Thymus (tissue), 11 donors: Measurements from ENCODE around the gene MOV10L1. TPM values are rescaled to one million over a fixed set of nuclear protein-coding genes. Genes with fewer than 3 reads are reported as not detected.

Experiments used
- DNase-seq, 9 donors: peaks; one replicate each; pipeline ENCODE4 v3.0.0-alpha.2; 2013; ENCODE audit warnings: low spot score in 9 of 9, low read depth in 6 of 9, missing footprints in 1 of 9
- H3K27ac ChIP-seq, 2 donors: one replicate each; pipeline ENCODE4 v1.5.1; 2013; ENCODE audit warnings: control low read depth in 1 of 2, low read depth in 1 of 2, low read length in 1 of 2, mild to moderate bottlenecking in 1 of 2, moderate library complexity in 1 of 2
- H3K27me3 ChIP-seq, 2 donors: one replicate each; pipeline ENCODE4 v1.5.1; 2013; ENCODE audit warnings: low read length in 1 of 2; ENCODE audit not compliant: control insufficient read depth in 2 of 2, insufficient read depth in 1 of 2
- H3K36me3 ChIP-seq, 2 donors: one replicate each; pipeline ENCODE4 v1.5.1; 2013; ENCODE audit warnings: low read length in 1 of 2, mild to moderate bottlenecking in 1 of 2, moderate library complexity in 1 of 2; ENCODE audit not compliant: control insufficient read depth in 2 of 2, insufficient read depth in 2 of 2
- H3K4me1 ChIP-seq, 2 donors: one replicate each; pipeline ENCODE4 v1.5.1; 2013; ENCODE audit warnings: low read length in 2 of 2; ENCODE audit not compliant: control insufficient read depth in 2 of 2, insufficient read depth in 2 of 2
- H3K4me3 ChIP-seq, 2 donors: one replicate each; pipeline ENCODE4 v1.5.1; 2013; ENCODE audit warnings: low read length in 2 of 2, control low read depth in 1 of 2, mild to moderate bottlenecking in 1 of 2
- H3K9me3 ChIP-seq, 2 donors: one replicate each; pipeline ENCODE4 v1.5.1; 2013; ENCODE audit warnings: low read length in 1 of 2, mild to moderate bottlenecking in 1 of 2; ENCODE audit not compliant: control insufficient read depth in 2 of 2, insufficient read depth in 1 of 2
- WGBS: extraction: QIAGEN DNeasy Blood & Tissue Kit; methylation state at CpG from one replicate; pipeline ENCODE4 v1.1.7; 2013; 5-methylcytosine and 5-hydroxymethylcytosine counted together
- polyA plus RNA-seq: library from polyadenylated mRNA; stranded (reverse); fragments of 200-250 nt; gene quantifications from one replicate; pipeline ENCODE4 v1.2.3, GENCODE V29; 2013
- total RNA-seq: library from RNA; stranded (reverse); fragments of 120-200 nt; gene quantifications from one replicate; pipeline ENCODE4 v1.2.4, GENCODE V29; 2013
- donor health status: healthy.

MOV10L1 gene
- total and polyA plus RNA-seq, 2 donors, result 0.14 to 0.32 TPM

- DNase-seq, result no peak
- H3K27ac ChIP-seq, result no peak overlapping the region
Observed at GRCh38 chr22:50169181-50169759, 79.5 kb downstream of the MOV10L1 start.

GRCh38 chr22:50169774-50170341 is 80.1 kb downstream of the MOV10L1 start:
- no peaks in the 10 kb centered on the region for H3K9me3 ChIP-seq
- peak overlapping the region in 1 of 2 donors; percentile 51 for H3K4me3 ChIP-seq
- H3K4me1 ChIP-seq, result peaks cover 0 to 11% of the 10 kb centered on the region in 2 donors
- no peak overlapping the region for H3K27ac ChIP-seq
- 1% methylated on average over 70 of the region's 70 CpGs for WGBS
- H3K36me3 ChIP-seq, result no peaks in the 10 kb centered on the region
- H3K27me3 ChIP-seq, result peaks cover 35 to 72% of the 10 kb centered on the region in 2 donors
- no peak for DNase-seq

More at GRCh38 chr22:50169181-50169759, 79.5 kb downstream of the MOV10L1 start:
- H3K9me3 ChIP-seq, result no peaks in the 10 kb centered on the region
- no peaks in the 10 kb centered on the region for H3K36me3 ChIP-seq
- peaks cover 35 to 68% of the 10 kb centered on the region in 2 donors for H3K27me3 ChIP-seq
- peaks cover 0 to 11% of the 10 kb centered on the region in 2 donors for H3K4me1 ChIP-seq
- H3K4me3 ChIP-seq, result peak overlapping the region in 1 of 2 donors; percentile 51
- WGBS, result 20% methylated on average over 36 of the region's 36 CpGs

- Histone ChIP-seq H3K27ac (no peak within 1 kb of the TSS), H3K9me3 (no peaks in the 10 kb centered on the region), H3K36me3 (no peaks in the 10 kb centered on the region), H3K4me3 (peak within 1 kb of the TSS in 1 of 2 donors; percentile 51), H3K27me3 (peaks cover 35 to 72% of the 10 kb centered on the region in 2 donors), H3K4me1 (peaks cover 0 to 11% of the 10 kb centered on the region in 2 donors)
- 25% methylated on average over 101 of the region's 105 CpGs for WGBS
- DNase-seq, result no peak
Observed at GRCh38 chr22:50170453-50171318, 80.9 kb downstream of the MOV10L1 start, which contains the start of gene PANX2. PANX2 (plus strand) TSS chr22:50170731; CDS start chr22:50170731, 0 bp downstream.

- no peaks in the 10 kb centered on the region for H3K36me3 ChIP-seq
- no peak overlapping the region for H3K27ac ChIP-seq
- 96% methylated on average over 15 of the region's 15 CpGs for WGBS
- no peak for DNase-seq
- H3K4me1 ChIP-seq, result peaks cover 0 to 11% of the 10 kb centered on the region in 2 donors
- peaks cover 35 to 76% of the 10 kb centered on the region in 2 donors for H3K27me3 ChIP-seq
- H3K9me3 ChIP-seq, result no peaks in the 10 kb centered on the region
- H3K4me3 ChIP-seq, result no peak overlapping the region
Observed at GRCh38 chr22:50171319-50171964, 81.6 kb downstream of the MOV10L1 start.

GRCh38 chr22:50171965-50172421 is 82.2 kb downstream of the MOV10L1 start:
- DNase-seq, result no peak
- no peaks in the 10 kb centered on the region for H3K36me3 ChIP-seq
- peaks cover 0 to 11% of the 10 kb centered on the region in 2 donors for H3K4me1 ChIP-seq
- 86% methylated on average over 13 of the region's 13 CpGs for WGBS
- no peak overlapping the region for H3K4me3 ChIP-seq
- peaks cover 35 to 81% of the 10 kb centered on the region in 2 donors for H3K27me3 ChIP-seq
- H3K9me3 ChIP-seq, result no peaks in the 10 kb centered on the region
- no peak overlapping the region for H3K27ac ChIP-seq

- H3K4me1 ChIP-seq, result peaks cover 0 to 11% of the 10 kb centered on the region in 2 donors
- WGBS, result 24% methylated on average over 26 of the region's 26 CpGs
- DNase-seq, result peak in 1 of 9 donors; percentile 60
- no peak overlapping the region for H3K4me3 ChIP-seq
- H3K27ac ChIP-seq, result peak overlapping the region in 1 of 2 donors; percentile 36
- H3K36me3 ChIP-seq, result no peaks in the 10 kb centered on the region
- peaks cover 34 to 80% of the 10 kb centered on the region in 2 donors for H3K27me3 ChIP-seq
- no peaks in the 10 kb centered on the region for H3K9me3 ChIP-seq
Observed at GRCh38 chr22:50173311-50173982, 83.6 kb downstream of the MOV10L1 start.

- Histone ChIP-seq H3K27ac (no peak overlapping the region), H3K4me3 (no peak overlapping the region), H3K36me3 (no peaks in the 10 kb centered on the region), H3K27me3 (peaks cover 37 to 80% of the 10 kb centered on the region in 2 donors), H3K9me3 (no peaks in the 10 kb centered on the region), H3K4me1 (peaks cover 0 to 11% of the 10 kb centered on the region in 2 donors)
- WGBS, result 97% methylated on average over 6 of the region's 6 CpGs
- no peak for DNase-seq
Observed at GRCh38 chr22:50173983-50174355, 84.2 kb downstream of the MOV10L1 start.

GRCh38 chr22:50174382-50175190 is 84.8 kb downstream of the MOV10L1 start:
- 92% methylated on average over 27 of the region's 27 CpGs for WGBS
- H3K27me3 ChIP-seq, result peaks cover 30 to 80% of the 10 kb centered on the region in 2 donors

More at GRCh38 chr22:50174382-50175190, 84.8 kb downstream of the MOV10L1 start:
- peaks cover 0 to 11% of the 10 kb centered on the region in 2 donors for H3K4me1 ChIP-seq
- no peak overlapping the region for H3K27ac ChIP-seq
- H3K36me3 ChIP-seq, result no peaks in the 10 kb centered on the region
- no peaks in the 10 kb centered on the region for H3K9me3 ChIP-seq
- DNase-seq, result no peak
- no peak overlapping the region for H3K4me3 ChIP-seq
